COLO668 (cell line): ENCODE results near the gene ANKRD23.
"Not testable (repeated sequence)": the region's sequence is repeated elsewhere in the genome, so short reads cannot be mapped to it uniquely, and the experiment has no call there.

Source experiments
- DNase-seq: peaks from one replicate; lab custom pipeline; 2025; ENCODE audit not compliant: unreplicated experiment; lab: John Stamatoyannopoulos, UW

The ANKRD23 gene

GRCh38 chr2:96864343-96865091 is 20.7 kb upstream of the ANKRD23 start:
- no peak for DNase-seq

GRCh38 chr2:96863575-96864342 is 19.9 kb upstream of the ANKRD23 start:
- DNase-seq = no peak

- not testable (repeated sequence) for DNase-seq
Observed at GRCh38 chr2:96863056-96863455, 19.2 kb upstream of the ANKRD23 start.

- no peak for DNase-seq
Observed at GRCh38 chr2:96861074-96861473, 17.3 kb upstream of the ANKRD23 start.

- DNase-seq = no peak
Observed at GRCh38 chr2:96860065-96861029, 16.5 kb upstream of the ANKRD23 start.

- no peak for DNase-seq
Observed at GRCh38 chr2:96859681-96860064, 15.9 kb upstream of the ANKRD23 start.

GRCh38 chr2:96859099-96859649 is 15.4 kb upstream of the ANKRD23 start:
- DNase-seq = no peak

GRCh38 chr2:96857667-96858372 is 14.0 kb upstream of the ANKRD23 start, which contains the start of gene ANKRD39:
Gene ANKRD39 (minus strand): TSS chr2:96858016. CDS start chr2:96857987, 29 bp downstream.
- peak; percentile 98 for DNase-seq

GRCh38 chr2:96856776-96857666 is 13.2 kb upstream of the ANKRD23 start:
- DNase-seq = peak; percentile 51

GRCh38 chr2:96853321-96853720 is 9.5 kb upstream of the ANKRD23 start:
- DNase-seq = no peak

GRCh38 chr2:96852667-96853066 is 8.8 kb upstream of the ANKRD23 start:
- DNase-seq = no peak

GRCh38 chr2:96848264-96848663 is 4.4 kb upstream of the ANKRD23 start:
- DNase-seq = no peak

- DNase-seq = no peak
Observed at GRCh38 chr2:96847586-96847985, 3.8 kb upstream of the ANKRD23 start.

- no peak for DNase-seq
Observed at GRCh38 chr2:96846825-96847224, 3.0 kb upstream of the ANKRD23 start.

GRCh38 chr2:96844405-96844808 is 586 bp upstream of the ANKRD23 start:
- no peak for DNase-seq

- DNase-seq = no peak
Observed at GRCh38 chr2:96842600-96842999, 1.2 kb downstream of the ANKRD23 start.

GRCh38 chr2:96841701-96842495 is 1.9 kb downstream of the ANKRD23 start:
- no peak for DNase-seq
